Measurements from ENCODE around the gene TEX38. TPM values are rescaled to one million over a fixed set of nuclear protein-coding genes. Genes with fewer than 3 reads are reported as not detected.

TEX38 gene
- total RNA-seq (2022; extraction: Qiagen RNA extraction; ENCODE audit: low read depth), result 0.16 TPM in 1 of 5 replicates, not detected in the others

GRCh38 chr1:46671554-46671953, at the start of gene TEX38:
TEX38 (plus strand) TSS chr1:46671854; CDS start chr1:46671935, 81 bp downstream.

GRCh38 chr1:46667782-46668760, 3.6 kb upstream of the TEX38 start, which contains the start of gene ATPAF1:
ATPAF1 (minus strand) TSS chr1:46668364; CDS start chr1:46668322, 42 bp downstream.

DNA sequence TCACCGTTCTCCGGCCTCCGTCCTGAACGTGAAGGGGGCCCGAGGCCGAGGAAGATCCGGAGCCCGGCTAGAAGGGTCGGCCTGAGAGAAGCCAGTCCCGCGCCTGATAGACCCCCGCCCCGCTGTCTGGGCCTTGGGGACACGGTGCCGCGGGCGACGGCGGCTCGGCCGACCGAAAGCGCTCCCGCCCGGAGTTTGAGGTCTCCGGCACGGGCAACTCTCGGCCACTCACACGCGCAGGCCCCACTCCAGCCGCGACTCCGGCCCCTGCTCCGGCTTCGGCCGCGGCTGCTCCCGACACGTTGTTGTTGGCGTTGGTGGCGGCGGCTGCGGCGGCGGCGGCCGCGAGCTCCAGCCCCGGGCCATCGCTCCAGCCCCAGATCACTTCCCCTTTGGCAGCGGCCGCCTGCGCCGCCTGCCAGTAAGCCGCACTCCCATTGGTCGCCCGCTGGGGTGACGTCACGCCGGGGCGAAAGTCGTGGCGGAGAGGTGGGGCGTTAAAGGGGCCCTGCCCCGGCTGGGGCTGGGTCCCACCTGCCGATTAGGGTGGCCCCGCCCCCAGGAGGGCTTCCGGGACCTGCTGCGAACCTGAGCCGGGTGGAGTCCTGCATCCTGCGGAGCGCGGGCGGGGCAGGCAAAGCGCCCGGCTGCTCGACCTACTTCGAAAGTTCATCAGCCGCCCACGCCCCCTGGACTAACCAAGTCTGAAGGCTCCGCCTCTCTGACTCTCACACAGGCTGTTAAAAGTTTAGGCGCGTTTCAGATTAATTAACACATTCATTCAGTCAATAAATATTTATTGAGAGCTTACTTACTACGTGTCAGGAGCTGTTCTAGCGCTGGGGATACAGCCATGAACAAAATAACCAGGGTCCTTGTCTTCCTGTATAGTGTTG, 47.3 kb downstream of the TEX38 start, which contains the start of gene EFCAB14:
EFCAB14 (minus strand) TSS at position 388 of the 896 bp plus-strand sequence. CDS start 1,027 bp downstream, outside the sequence.

Other genes starting within 250 kb of the TEX38 start
- 0.67 to 1.3 TPM (median 1.1 TPM) in 5 replicates for gene DMBX1, start 182.0 kb upstream of the TEX38 start, total RNA-seq (2022; extraction: Qiagen RNA extraction; ENCODE audit: low read depth)
- gene KNCN, start 120.2 kb upstream of the TEX38 start, total RNA-seq (2022; extraction: Qiagen RNA extraction; ENCODE audit: low read depth), result not detected in 5 replicates
- 16.5 to 20.6 TPM (median 18.8 TPM) in 5 replicates for gene MKNK1, start 67.6 kb upstream of the TEX38 start, total RNA-seq (2022; extraction: Qiagen RNA extraction; ENCODE audit: low read depth)
- 4.1 to 5.1 TPM (median 4.5 TPM) in 5 replicates for gene MOB3C, start 55.0 kb upstream of the TEX38 start, total RNA-seq (2022; extraction: Qiagen RNA extraction; ENCODE audit: low read depth)
- 32.1 to 37.9 TPM (median 35.0 TPM) in 5 replicates for gene ATPAF1, start 3.5 kb upstream of the TEX38 start, total RNA-seq (2022; extraction: Qiagen RNA extraction; ENCODE audit: low read depth)
- 22.5 to 31.6 TPM (median 27.8 TPM) in 5 replicates for gene EFCAB14, start 47.3 kb downstream of the TEX38 start, total RNA-seq (2022; extraction: Qiagen RNA extraction; ENCODE audit: low read depth)
- gene CYP4B1, start 127.2 kb downstream of the TEX38 start, total RNA-seq (2022; extraction: Qiagen RNA extraction; ENCODE audit: low read depth), result not detected in 5 replicates

All from A549 treated with DMSO at 1 μM for 4 hours (cell line).